WERI-Rb-1 (cell line): ENCODE results near the gene JKAMP.

ENCODE experiments used
- DNase-seq: peaks from one replicate; pipeline ENCODE4 v3.0.0-alpha.2; 2020
- H3K27ac ChIP-seq: fragments of 250-450 bp; sonication (Bioruptor Pico); 2 replicates; pipeline ENCODE4 v1.5.1; 2020; ENCODE audit warnings: mild to moderate bottlenecking, moderate library complexity
- H3K27me3 ChIP-seq: fragments of 250-450 bp; sonication (Bioruptor Pico); 2 replicates; pipeline ENCODE4 v1.5.1; 2021; ENCODE audit warnings: mild to moderate bottlenecking, low read depth, moderate library complexity; ENCODE audit not compliant: insufficient read depth, severe bottlenecking
- H3K36me3 ChIP-seq: fragments of 250-450 bp; sonication (Bioruptor Pico); 2 replicates; pipeline ENCODE4 v1.5.1; 2020; ENCODE audit warnings: mild to moderate bottlenecking, moderate library complexity
- H3K4me3 ChIP-seq: 2 replicates; pipeline ENCODE4 v1.5.1; 2011; ENCODE audit warnings: low read depth, mild to moderate bottlenecking, control low read depth, low read length
- H3K9me3 ChIP-seq: fragments of 250-450 bp; sonication (Bioruptor Pico); 2 replicates; pipeline ENCODE4 v1.5.1; 2021; ENCODE audit warnings: mild to moderate bottlenecking, moderate library complexity; ENCODE audit not compliant: severe bottlenecking
- CTCF ChIP-seq: IDR thresholded peaks from 2 replicates; pipeline ENCODE4 v1.5.1; 2011; ENCODE audit warnings: low read depth, mild to moderate bottlenecking, control low read depth, inconsistent platforms, low read length

Gene JKAMP

DNA sequence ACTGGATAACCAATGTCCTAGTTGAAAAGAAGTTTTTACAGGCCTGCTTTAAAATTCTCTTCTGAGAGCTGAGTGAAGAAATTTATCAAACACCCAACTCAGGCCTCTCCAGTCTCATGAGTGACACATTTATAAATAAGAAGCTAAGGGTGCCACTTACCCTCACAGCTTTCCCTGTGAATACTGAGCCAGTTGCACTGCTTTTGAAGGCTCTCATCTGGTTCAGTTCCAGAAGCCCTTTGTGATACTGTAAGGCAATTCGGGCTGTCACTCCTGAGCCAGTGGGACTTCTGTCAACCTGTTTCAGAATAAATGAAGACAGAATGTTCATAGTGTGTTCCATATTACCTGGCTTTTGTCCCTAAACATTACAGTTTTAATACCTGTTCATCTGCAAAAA, 8.6 kb upstream of the JKAMP start:
- no peak overlapping the region for H3K4me3 ChIP-seq
- peaks cover 10% of the 10 kb centered on the region for H3K36me3 ChIP-seq
- TF ChIP-seq CTCF, result no peak
- DNase-seq, result no peak
- no peak overlapping the region for H3K27ac ChIP-seq
- no peaks in the 10 kb centered on the region for H3K9me3 ChIP-seq
- H3K27me3 ChIP-seq, result no peaks in the 10 kb centered on the region

DNA sequence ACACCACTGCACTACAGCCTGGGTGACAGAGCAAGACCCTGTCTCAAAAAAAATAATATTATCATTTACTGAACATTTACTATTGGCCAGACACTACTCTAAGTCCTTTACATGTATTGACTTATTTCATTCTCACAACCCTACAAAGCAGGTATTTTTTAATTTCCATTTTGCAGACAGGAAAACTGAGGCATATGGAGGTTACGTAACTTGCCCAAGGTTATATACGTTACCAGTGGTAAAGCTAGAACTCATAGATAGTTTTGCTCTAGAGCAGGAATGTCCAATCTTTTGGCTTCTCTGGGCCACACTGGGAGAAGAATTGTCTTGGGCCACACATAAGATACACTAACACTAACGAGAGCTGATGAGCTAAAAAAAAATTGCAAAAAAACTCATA, 5.8 kb upstream of the JKAMP start:
- no peaks in the 10 kb centered on the region for H3K9me3 ChIP-seq
- no peak for TF ChIP-seq CTCF
- peaks cover 10% of the 10 kb centered on the region for H3K36me3 ChIP-seq
- H3K27me3 ChIP-seq, result no peaks in the 10 kb centered on the region
- H3K27ac ChIP-seq, result no peak overlapping the region
- no peak for DNase-seq
- H3K4me3 ChIP-seq, result no peak overlapping the region

- Histone ChIP-seq H3K27ac (no peak overlapping the region), H3K4me3 (no peak overlapping the region)
- TF ChIP-seq CTCF, result no peak
Observed at GRCh38 chr14:59480166-59480565, 4.2 kb upstream of the JKAMP start.

GRCh38 chr14:59481407-59481806, 2.9 kb upstream of the JKAMP start:
- no peak overlapping the region for H3K4me3 ChIP-seq

More at GRCh38 chr14:59480166-59480565, 4.2 kb upstream of the JKAMP start:
- no peak for DNase-seq
- no peaks in the 10 kb centered on the region for H3K27me3 ChIP-seq
- H3K9me3 ChIP-seq, result no peaks in the 10 kb centered on the region
- H3K36me3 ChIP-seq, result peaks cover 9% of the 10 kb centered on the region

GRCh38 chr14:59481871-59482540, 2.3 kb upstream of the JKAMP start:
- no peak for TF ChIP-seq CTCF
- H3K36me3 ChIP-seq, result peaks cover 5% of the 10 kb centered on the region; the same call in 1 of the 2 replicates
- no peak overlapping the region for H3K4me3 ChIP-seq
- H3K27me3 ChIP-seq, result no peaks in the 10 kb centered on the region
- no peak for DNase-seq
- H3K27ac ChIP-seq, result no peak overlapping the region
- no peaks in the 10 kb centered on the region for H3K9me3 ChIP-seq

More at GRCh38 chr14:59481407-59481806, 2.9 kb upstream of the JKAMP start:
- TF ChIP-seq CTCF, result no peak
- H3K27me3 ChIP-seq, result no peaks in the 10 kb centered on the region
- H3K9me3 ChIP-seq, result no peaks in the 10 kb centered on the region
- no peak overlapping the region for H3K27ac ChIP-seq
- H3K36me3 ChIP-seq, result peaks cover 5% of the 10 kb centered on the region; the same call in 1 of the 2 replicates
- no peak for DNase-seq
